SK-N-MC (cell line): Measurements from ENCODE around the gene TNFSF13B.
A peak's percentile ranks its signal among the peaks of the same experiment; 100 is the strongest.

Experiments
- DNase-seq: peaks from one replicate; pipeline ENCODE4 v3.0.0-alpha.2; 2011; ENCODE audit warnings: low read depth, low spot score
- H3K27ac ChIP-seq: fragments of 200-600 bp; sonication (generic); 2 replicates; pipeline ENCODE4 v1.5.1; 2016; ENCODE audit warnings: mixed run types
- H3K36me3 ChIP-seq: fragments of 200-600 bp; sonication (generic); 2 replicates; pipeline ENCODE4 v1.6.1; 2017; ENCODE audit warnings: antibody characterized with exemption, low read length, mixed read lengths; ENCODE audit not compliant: insufficient read depth
- H3K4me3 ChIP-seq: fragments of 200-600 bp; sonication (generic); 2 replicates; pipeline ENCODE4 v1.5.1; 2016
- H3K9ac ChIP-seq: fragments of 200-600 bp; sonication (generic); 2 replicates; pipeline ENCODE4 v1.8.0; 2017; ENCODE audit warnings: mixed run types, mixed read lengths; ENCODE audit not compliant: insufficient read length
- H3K9me3 ChIP-seq: fragments of 200-600 bp; sonication (generic); 2 replicates; pipeline ENCODE4 v1.6.1; 2017; ENCODE audit warnings: low read depth, mild to moderate bottlenecking, antibody characterized with exemption, low read length, moderate library complexity, mixed read lengths
- EZH2 ChIP-seq: fragments of 200-600 bp; sonication (generic); IDR thresholded peaks from one replicate; pipeline ENCODE4 v1.6.1; 2017; ENCODE audit warnings: antibody characterized with exemption
- FOXP2 ChIP-seq: optimal IDR thresholded peaks from 2 replicates; pipeline ENCODE3; 2011; ENCODE audit warnings: mild to moderate bottlenecking, moderate library complexity; ENCODE audit not compliant: insufficient read depth; ENCODE audit errors: extremely low read length, control extremely low read depth
- POLR2AphosphoS5 ChIP-seq: IDR thresholded peaks from 2 replicates; pipeline ENCODE4 v1.6.1; 2012; ENCODE audit warnings: mild to moderate bottlenecking, low read depth, low read length, borderline replicate concordance

TNFSF13B gene

DNA sequence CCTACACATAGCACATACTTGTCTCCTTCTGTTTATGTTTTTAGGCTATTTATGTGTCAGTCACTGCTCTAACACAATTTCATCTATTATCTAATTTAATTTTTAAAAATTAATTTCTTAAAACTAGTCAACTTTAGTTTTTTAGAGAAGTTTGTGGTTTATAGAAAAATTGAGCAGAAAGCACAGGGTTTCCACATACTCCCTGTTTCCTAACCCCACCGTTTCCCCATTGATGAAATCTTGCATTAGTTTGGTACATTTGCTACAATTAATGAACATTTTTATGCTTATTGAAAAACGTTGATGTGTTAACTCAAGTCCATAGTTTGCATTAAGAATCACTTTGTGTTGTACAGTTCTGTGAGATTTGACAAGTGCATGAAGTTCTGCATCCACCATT, 53.5 kb downstream of the TNFSF13B start:
- TF ChIP-seq POLR2AphosphoS5 (no peak), EZH2 (no peak), FOXP2 (no peak)
- H3K27ac ChIP-seq: peak overlapping the region; percentile 72; the same call in 1 of the 2 replicates
- H3K4me3 ChIP-seq: no peak overlapping the region
- H3K9ac ChIP-seq: no peak overlapping the region
- H3K36me3 ChIP-seq: no peaks in the 10 kb centered on the region
- no peaks in the 10 kb centered on the region for H3K9me3 ChIP-seq
- DNase-seq: no peak

DNA sequence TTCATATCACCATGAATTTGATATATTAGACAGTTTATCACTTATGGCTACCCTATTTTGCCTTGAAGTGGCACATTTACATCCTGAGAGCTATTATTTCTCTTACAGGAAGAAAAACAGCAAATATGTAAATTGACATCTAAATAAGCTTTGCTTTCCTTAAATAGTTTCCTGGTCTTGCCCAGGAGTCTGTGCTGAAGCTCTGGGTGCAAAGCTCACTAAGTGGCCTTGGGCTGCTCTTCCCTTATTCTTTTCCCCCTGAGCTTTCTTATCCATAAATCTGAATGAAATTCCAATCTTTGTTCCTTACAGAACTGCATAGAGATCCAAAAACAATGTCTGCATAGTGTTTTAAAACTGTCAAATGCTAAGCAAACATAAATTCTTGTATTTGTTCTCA, 56.3 kb downstream of the TNFSF13B start:
- Histone ChIP-seq H3K9ac (no peak overlapping the region), H3K36me3 (no peaks in the 10 kb centered on the region), H3K9me3 (no peaks in the 10 kb centered on the region), H3K4me3 (0 out of 2 replicates have a peak overlapping the region, but pooled peaks have one; percentile 7), H3K27ac (peak overlapping the region; percentile 71; the same call in 1 of the 2 replicates)
- DNase-seq: no peak
- no peak for TF ChIP-seq EZH2

DNA sequence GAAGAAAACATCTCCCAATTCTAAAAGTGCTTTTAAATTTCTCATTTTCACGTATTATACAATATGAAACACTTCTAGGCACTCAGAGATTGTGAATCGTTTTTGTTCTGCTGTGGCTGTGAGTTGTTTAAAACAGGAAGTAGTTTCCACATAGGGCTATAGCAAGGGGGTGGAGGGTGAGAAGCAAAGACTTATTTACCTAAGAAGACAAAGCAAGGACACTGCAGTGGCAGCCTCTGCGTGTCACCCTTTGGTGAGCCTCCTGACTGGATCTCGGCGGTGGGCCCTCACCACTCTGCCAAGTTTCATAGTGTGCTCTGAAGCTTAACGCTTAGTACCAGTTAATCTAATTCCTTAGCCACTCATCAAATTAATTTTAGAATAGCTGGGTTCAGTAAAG, 56.8 kb downstream of the TNFSF13B start:
- Histone ChIP-seq H3K4me3 (0 out of 2 replicates have a peak overlapping the region, but pooled peaks have one; percentile 7), H3K9me3 (no peaks in the 10 kb centered on the region), H3K27ac (peak overlapping the region; percentile 71; the same call in 1 of the 2 replicates), H3K36me3 (no peaks in the 10 kb centered on the region), H3K9ac (no peak overlapping the region)
- no peak for DNase-seq
- TF ChIP-seq POLR2AphosphoS5: no peak
- TF ChIP-seq EZH2: no peak
- TF ChIP-seq FOXP2: no peak

DNA sequence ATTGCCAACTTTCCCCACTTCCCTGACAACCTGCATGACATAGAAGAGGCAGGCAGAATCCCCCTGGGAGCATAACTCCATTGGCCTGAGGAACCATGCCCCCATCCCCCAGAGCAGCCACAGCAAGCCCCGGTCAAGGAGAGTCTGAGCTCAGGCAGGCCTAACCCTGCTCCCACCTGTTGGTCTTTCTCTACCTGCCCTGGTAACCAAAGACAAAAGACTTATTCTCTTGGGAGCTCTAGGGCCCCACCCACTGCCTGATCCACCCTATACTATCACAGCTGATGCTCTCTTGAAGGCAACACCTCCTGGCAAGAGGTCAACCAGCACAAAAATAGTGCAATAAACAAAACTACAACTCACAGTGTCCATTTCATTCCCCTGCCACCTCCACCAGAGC, 59.3 kb downstream of the TNFSF13B start:
- Histone ChIP-seq H3K36me3 (no peaks in the 10 kb centered on the region), H3K9ac (no peak overlapping the region), H3K27ac (no peak overlapping the region), H3K9me3 (no peaks in the 10 kb centered on the region), H3K4me3 (no peak overlapping the region)
- no peak for DNase-seq
- no peak for TF ChIP-seq POLR2AphosphoS5

DNA sequence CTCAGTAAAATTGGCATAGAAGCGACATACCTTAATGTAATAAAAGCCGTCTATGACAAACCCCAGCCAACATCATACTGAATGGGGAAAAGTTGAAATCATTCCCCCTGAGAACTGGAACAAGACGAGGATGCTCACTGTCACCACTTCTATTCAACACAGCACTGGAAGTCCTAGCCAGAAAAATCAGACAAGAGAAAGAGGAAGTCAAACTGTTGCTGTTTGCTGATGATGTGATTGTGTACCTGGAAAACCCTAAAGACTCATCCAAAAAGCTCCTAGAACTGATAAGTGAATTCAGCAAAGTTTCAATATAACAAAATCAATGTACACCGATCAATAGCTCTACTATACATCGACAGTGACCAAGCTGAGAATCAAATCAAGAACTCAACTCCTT, 63.3 kb downstream of the TNFSF13B start:
- DNase-seq: no peak
- no peak for TF ChIP-seq FOXP2
- TF ChIP-seq EZH2: no peak
- no peak for TF ChIP-seq POLR2AphosphoS5
- no peak overlapping the region for H3K9ac ChIP-seq
- no peak overlapping the region for H3K27ac ChIP-seq
- no peaks in the 10 kb centered on the region for H3K36me3 ChIP-seq
- H3K9me3 ChIP-seq: no peaks in the 10 kb centered on the region
- no peak overlapping the region for H3K4me3 ChIP-seq

DNA sequence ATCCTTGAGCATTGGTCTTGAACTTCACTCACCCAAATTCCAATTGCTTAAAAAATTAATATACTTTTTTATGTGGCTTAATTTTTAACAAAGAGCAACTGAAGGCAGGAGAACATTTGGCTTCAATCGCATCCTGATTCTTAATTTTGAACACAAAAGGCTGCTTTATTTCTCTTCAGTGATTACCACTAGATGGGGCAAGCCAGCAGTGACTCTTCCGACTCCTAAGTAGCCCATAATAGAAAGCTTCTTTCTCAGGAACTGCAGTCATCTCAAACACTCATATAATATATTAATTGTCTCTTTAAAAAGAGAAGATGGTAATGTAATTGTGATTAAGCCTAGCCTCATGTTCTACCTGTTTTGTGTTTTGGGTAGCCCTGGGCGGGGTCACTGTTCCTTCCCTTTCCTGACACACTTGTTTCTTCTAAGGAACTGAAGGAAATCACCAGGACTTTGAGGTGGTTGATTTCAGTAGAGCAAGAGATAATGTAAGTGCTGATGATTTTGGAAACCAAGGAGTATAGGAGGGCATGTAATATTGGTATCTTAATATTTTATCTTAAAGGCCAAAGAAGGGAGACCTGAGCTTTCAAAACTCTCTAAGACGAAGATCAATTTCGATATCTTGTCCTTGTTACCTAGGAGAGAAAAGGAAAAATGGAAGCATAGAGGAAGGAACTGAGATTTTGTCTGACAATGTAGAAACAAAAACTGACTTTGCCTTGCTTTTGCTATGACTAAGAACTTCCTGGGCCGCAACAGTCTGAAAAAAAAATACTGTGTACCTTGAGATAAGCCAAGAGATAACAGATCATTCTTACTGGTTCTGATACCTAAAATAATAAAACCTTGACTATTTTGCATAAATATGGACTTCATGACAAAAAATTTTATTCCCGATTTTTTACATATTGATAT, 73.1 kb downstream of the TNFSF13B start:
- H3K4me3 ChIP-seq: no peak overlapping the region
- H3K9me3 ChIP-seq: no peaks in the 10 kb centered on the region
- TF ChIP-seq POLR2AphosphoS5 (no peak), EZH2 (no peak)
- no peak for DNase-seq
- no peaks in the 10 kb centered on the region for H3K36me3 ChIP-seq
- no peak overlapping the region for H3K27ac ChIP-seq
- peak overlapping the region; percentile 46 for H3K9ac ChIP-seq

DNA sequence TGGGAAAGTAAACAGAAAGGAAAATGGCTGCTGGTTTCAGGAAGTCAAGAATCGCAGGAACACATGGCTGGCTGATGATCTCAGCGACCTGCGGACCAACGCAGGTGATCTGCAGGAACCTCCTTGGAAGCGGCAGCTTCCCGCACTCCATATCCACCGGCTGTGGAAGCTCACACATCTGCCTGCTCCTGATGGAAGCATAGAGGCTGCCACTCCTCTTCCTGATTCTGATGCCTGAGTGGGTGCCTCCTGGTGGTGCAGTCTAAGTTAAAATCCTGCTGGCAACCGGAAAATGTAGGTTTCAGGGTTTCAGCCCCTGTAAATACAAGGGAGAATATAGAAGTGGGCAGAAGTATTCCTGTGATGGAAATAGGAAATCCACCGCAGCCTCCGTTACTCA, 75.5 kb downstream of the TNFSF13B start:
- no peak overlapping the region for H3K4me3 ChIP-seq
- no peak overlapping the region for H3K9ac ChIP-seq
- no peak overlapping the region for H3K27ac ChIP-seq
- DNase-seq: no peak
- H3K36me3 ChIP-seq: no peaks in the 10 kb centered on the region
- TF ChIP-seq FOXP2: no peak
- TF ChIP-seq EZH2: no peak
- no peaks in the 10 kb centered on the region for H3K9me3 ChIP-seq

DNA sequence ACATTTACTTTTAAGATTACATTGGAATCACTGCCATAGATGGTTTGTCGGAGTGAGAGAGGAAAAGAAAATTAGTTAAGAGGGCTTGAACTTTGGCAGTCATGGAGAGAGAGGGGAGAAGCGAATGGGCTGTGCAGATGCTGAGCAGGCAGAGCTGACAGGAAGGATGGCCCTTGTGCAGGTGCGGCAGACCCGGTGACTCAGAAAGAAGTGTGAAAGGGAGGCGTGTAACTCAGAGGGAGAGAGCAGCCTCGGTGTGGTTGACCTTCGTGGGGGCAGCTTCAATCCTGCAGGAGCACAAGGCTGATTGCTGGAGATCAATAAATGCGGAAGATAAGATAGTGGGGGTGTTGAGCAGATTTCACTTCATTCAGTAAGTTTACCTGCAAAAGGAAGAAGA, 76.9 kb downstream of the TNFSF13B start:
- H3K36me3 ChIP-seq: no peaks in the 10 kb centered on the region
- H3K9me3 ChIP-seq: no peaks in the 10 kb centered on the region
- H3K4me3 ChIP-seq: no peak overlapping the region
- no peak for DNase-seq
- TF ChIP-seq POLR2AphosphoS5 (no peak), EZH2 (no peak), FOXP2 (no peak)
- H3K27ac ChIP-seq: no peak overlapping the region
- H3K9ac ChIP-seq: no peak overlapping the region

DNA sequence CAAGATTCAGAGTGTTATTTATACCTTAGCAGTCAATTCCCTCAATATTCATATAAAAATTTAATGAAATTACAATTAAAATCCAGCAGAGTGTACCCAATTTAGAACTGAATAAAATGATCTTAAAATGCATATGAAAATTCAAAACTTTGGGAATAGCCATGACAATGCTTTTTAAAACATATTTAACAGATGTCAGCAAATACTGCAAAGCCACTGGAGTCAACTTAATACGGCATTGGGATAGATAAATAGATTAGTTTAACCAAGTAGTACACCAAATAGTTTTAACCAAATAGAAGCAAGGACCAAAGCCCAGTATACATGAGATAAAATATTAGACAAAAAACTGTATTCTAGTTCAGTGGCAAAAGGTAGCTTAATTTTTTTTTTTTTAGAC, 79.8 kb downstream of the TNFSF13B start:
- H3K9me3 ChIP-seq: no peaks in the 10 kb centered on the region
- no peak overlapping the region for H3K27ac ChIP-seq
- TF ChIP-seq EZH2 (no peak), FOXP2 (no peak), POLR2AphosphoS5 (no peak)
- no peak overlapping the region for H3K9ac ChIP-seq
- H3K4me3 ChIP-seq: no peak overlapping the region
- H3K36me3 ChIP-seq: no peaks in the 10 kb centered on the region
- DNase-seq: no peak
